Measurements from ENCODE around the gene PCBP4. TPM values are rescaled to one million over a fixed set of nuclear protein-coding genes. Genes with fewer than 3 reads are reported as not detected.

PCBP4 gene
- total RNA-seq, 1 experiment from 2014 or later = 28.7 TPM

- Mint-ChIP-seq H3K27ac (peak overlapping the region; percentile 84), H3K9me3 (0 out of 2 replicates have a peak, but pooled peaks cover 2% of the 10 kb centered on the region), H3K4me3 (no peak overlapping the region), H3K27me3 (ENCODE audit: low read depth) (no peaks in the 10 kb centered on the region), H3K4me1 (peaks cover 33% of the 10 kb centered on the region), H3K36me3 (peaks cover 46% of the 10 kb centered on the region)
- ChIA-PET POLR2A (interaction anchor here (1.2 to 2.2 kb wide), 5 partner anchors 9 to 49 kb away, joined by 3 to 6 read pairs (median 4); partner anchors contain the start of genes ACY1 and PCBP4), CTCF (interaction anchor here (0.8 to 4.2 kb wide), 9 partner anchors 10 to 393 kb away, joined by 3 to 31 read pairs (median 4); partner anchors contain the start of genes ABHD14A, ABHD14B, ACY1 and PCBP4)
- no peak for DNase-seq (ENCODE audit: low spot score)
- ATAC-seq = no peak
- TF ChIP-seq, protein P1, sequence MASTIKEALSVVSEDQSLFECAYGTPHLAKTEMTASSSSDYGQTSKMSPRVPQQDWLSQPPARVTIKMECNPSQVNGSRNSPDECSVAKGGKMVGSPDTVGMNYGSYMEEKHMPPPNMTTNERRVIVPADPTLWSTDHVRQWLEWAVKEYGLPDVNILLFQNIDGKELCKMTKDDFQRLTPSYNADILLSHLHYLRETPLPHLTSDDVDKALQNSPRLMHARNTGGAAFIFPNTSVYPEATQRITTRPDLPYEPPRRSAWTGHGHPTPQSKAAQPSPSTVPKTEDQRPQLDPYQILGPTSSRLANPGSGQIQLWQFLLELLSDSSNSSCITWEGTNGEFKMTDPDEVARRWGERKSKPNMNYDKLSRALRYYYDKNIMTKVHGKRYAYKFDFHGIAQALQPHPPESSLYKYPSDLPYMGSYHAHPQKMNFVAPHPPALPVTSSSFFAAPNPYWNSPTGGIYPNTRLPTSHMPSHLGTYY (CRISPR knock-in tag; IDR thresholded peaks at IDR 0.05) = 0 out of 2 replicates have a peak, but pooled peaks have one; percentile 16
- no peak for TF ChIP-seq ATF1 (CRISPR knock-in tag; IDR thresholded peaks at IDR 0.05)
- TF ChIP-seq, protein P2, sequence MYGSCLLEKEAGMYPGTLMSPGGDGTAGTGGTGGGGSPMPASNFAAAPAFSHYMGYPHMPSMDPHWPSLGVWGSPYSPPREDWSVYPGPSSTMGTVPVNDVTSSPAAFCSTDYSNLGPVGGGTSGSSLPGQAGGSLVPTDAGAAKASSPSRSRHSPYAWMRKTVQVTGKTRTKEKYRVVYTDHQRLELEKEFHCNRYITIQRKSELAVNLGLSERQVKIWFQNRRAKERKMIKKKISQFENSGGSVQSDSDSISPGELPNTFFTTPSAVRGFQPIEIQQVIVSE (CRISPR knock-in tag; IDR thresholded peaks at IDR 0.05; ENCODE audit: borderline replicate concordance) = no peak
- TF ChIP-seq ZNF281 (CRISPR knock-in tag; IDR thresholded peaks at IDR 0.05) = no peak; the same call in 1 of the 2 replicates
- no peak for TF ChIP-seq NFE2L1 (CRISPR knock-in tag; IDR thresholded peaks at IDR 0.05)
- TF ChIP-seq RORB (CRISPR knock-in tag; IDR thresholded peaks at IDR 0.05) = no peak
- TF ChIP-seq GRHL2 (CRISPR knock-in tag; IDR thresholded peaks at IDR 0.05; ENCODE audit: insufficient replicate concordance, severe bottlenecking) = no peak
- TF ChIP-seq ZNF532 (CRISPR knock-in tag; IDR thresholded peaks at IDR 0.05; ENCODE audit: borderline replicate concordance) = peak; percentile 39; the same call in 1 of the 2 replicates
- peak; percentile 53; the same call in 1 of the 2 replicates for TF ChIP-seq ZNF416 (CRISPR knock-in tag; IDR thresholded peaks at IDR 0.05)
- TF ChIP-seq NFYB (CRISPR knock-in tag; conservative IDR thresholded peaks at IDR 0.05; ENCODE audit: low read depth) = no peak
- no peak for TF ChIP-seq SMAD3 (CRISPR knock-in tag; IDR thresholded peaks at IDR 0.05; ENCODE audit: borderline replicate concordance)
- peak; percentile 84 for TF ChIP-seq NFATC4 (CRISPR knock-in tag; IDR thresholded peaks at IDR 0.05)
- no peak for TF ChIP-seq FOXK1 (CRISPR knock-in tag; IDR thresholded peaks at IDR 0.05)
- TF ChIP-seq TEAD1 (CRISPR knock-in tag; IDR thresholded peaks at IDR 0.05) = no peak; the same call in 1 of the 2 replicates
- TF ChIP-seq, protein P3, sequence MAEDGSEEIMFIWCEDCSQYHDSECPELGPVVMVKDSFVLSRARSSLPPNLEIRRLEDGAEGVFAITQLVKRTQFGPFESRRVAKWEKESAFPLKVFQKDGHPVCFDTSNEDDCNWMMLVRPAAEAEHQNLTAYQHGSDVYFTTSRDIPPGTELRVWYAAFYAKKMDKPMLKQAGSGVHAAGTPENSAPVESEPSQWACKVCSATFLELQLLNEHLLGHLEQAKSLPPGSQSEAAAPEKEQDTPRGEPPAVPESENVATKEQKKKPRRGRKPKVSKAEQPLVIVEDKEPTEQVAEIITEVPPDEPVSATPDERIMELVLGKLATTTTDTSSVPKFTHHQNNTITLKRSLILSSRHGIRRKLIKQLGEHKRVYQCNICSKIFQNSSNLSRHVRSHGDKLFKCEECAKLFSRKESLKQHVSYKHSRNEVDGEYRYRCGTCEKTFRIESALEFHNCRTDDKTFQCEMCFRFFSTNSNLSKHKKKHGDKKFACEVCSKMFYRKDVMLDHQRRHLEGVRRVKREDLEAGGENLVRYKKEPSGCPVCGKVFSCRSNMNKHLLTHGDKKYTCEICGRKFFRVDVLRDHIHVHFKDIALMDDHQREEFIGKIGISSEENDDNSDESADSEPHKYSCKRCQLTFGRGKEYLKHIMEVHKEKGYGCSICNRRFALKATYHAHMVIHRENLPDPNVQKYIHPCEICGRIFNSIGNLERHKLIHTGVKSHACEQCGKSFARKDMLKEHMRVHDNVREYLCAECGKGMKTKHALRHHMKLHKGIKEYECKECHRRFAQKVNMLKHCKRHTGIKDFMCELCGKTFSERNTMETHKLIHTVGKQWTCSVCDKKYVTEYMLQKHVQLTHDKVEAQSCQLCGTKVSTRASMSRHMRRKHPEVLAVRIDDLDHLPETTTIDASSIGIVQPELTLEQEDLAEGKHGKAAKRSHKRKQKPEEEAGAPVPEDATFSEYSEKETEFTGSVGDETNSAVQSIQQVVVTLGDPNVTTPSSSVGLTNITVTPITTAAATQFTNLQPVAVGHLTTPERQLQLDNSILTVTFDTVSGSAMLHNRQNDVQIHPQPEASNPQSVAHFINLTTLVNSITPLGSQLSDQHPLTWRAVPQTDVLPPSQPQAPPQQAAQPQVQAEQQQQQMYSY (CRISPR knock-in tag; IDR thresholded peaks at IDR 0.05) = no peak
- TF ChIP-seq KAT7 (CRISPR knock-in tag; IDR thresholded peaks at IDR 0.05; ENCODE audit: borderline replicate concordance) = no peak
- TF ChIP-seq JUN (CRISPR knock-in tag; IDR thresholded peaks at IDR 0.05) = no peak
- no peak for TF ChIP-seq NR1H2 (CRISPR knock-in tag; IDR thresholded peaks at IDR 0.05)
- TF ChIP-seq, protein P4, sequence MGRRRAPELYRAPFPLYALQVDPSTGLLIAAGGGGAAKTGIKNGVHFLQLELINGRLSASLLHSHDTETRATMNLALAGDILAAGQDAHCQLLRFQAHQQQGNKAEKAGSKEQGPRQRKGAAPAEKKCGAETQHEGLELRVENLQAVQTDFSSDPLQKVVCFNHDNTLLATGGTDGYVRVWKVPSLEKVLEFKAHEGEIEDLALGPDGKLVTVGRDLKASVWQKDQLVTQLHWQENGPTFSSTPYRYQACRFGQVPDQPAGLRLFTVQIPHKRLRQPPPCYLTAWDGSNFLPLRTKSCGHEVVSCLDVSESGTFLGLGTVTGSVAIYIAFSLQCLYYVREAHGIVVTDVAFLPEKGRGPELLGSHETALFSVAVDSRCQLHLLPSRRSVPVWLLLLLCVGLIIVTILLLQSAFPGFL (CRISPR knock-in tag; IDR thresholded peaks at IDR 0.05; ENCODE audit: borderline replicate concordance) = no peak
- TF ChIP-seq ZNF219 (CRISPR knock-in tag; IDR thresholded peaks at IDR 0.05; ENCODE audit: borderline replicate concordance) = no peak
- no peak for TF ChIP-seq RELA (CRISPR knock-in tag; IDR thresholded peaks at IDR 0.05; ENCODE audit: borderline replicate concordance)
- no peak for TF ChIP-seq ZNF138 (CRISPR knock-in tag; conservative IDR thresholded peaks at IDR 0.05)
- TF ChIP-seq ZNF232 (CRISPR knock-in tag; IDR thresholded peaks at IDR 0.05) = no peak
- peak; percentile 90 for TF ChIP-seq EMX1 (CRISPR knock-in tag; IDR thresholded peaks at IDR 0.05)
Observed at GRCh38 chr3:51992017-51992682, 24.9 kb upstream of the PCBP4 start.
